ENCODE measurements around the gene GUSB. TPM values are rescaled to one million over a fixed set of nuclear protein-coding genes. Genes with fewer than 3 reads are reported as not detected.
"Not testable (repeated sequence)": the region's sequence is repeated elsewhere in the genome, so short reads cannot be mapped to it uniquely, and the experiment has no call there.

Gene GUSB
- total and polyA plus RNA-seq, 2 of the 4 experiments (the other 2 are of a cell fraction), result 12.9 to 47.7 TPM

- no peak overlapping the region for H4K91ac ChIP-seq (ENCODE audit: insufficient read depth, low read depth, low read length)
- no peaks in the 10 kb centered on the region for H4K20me1 ChIP-seq (ENCODE audit: insufficient read depth, low read length)
- no peak overlapping the region for H3K14ac ChIP-seq (replicated peaks; ENCODE audit: low read depth, low read length)
- H3K4me2 ChIP-seq (ENCODE audit: low read depth, low read length), result no peak overlapping the region
- ChIA-PET POLR2A (ENCODE audit: unreplicated experiment) (no interaction called here), CTCF (no interaction called here)
- H3K27me3 ChIP-seq (ENCODE audit: control insufficient read depth, insufficient read depth, low read length), result no peaks in the 10 kb centered on the region
- no peak overlapping the region for H4K8ac ChIP-seq (ENCODE audit: low read depth in 2 of 2, low read length in 2 of 2)
- H3K27ac ChIP-seq (ENCODE audit: insufficient read depth, low read length), result no peak overlapping the region
- intact Hi-C loops (cut with micrococcal nuclease), result no loop called here
- no peak overlapping the region for H3K18ac ChIP-seq (ENCODE audit: low read depth, low read length)
- no peak for ATAC-seq (ENCODE audit: low read depth)
- no TSS peak for BruUV-seq (replicated peaks)
- no peak overlapping the region for H2AK5ac ChIP-seq (ENCODE audit: low read depth, low read length)
- H2BK20ac ChIP-seq (ENCODE audit: low read depth, low read length), result no peak overlapping the region
- no peaks in the 10 kb centered on the region for H3K4me1 ChIP-seq (ENCODE audit: control insufficient read depth, insufficient read depth, low read length)
- no peak overlapping the region for H2AFZ ChIP-seq (replicated peaks; ENCODE audit: low read length, poor library complexity)
- dilution Hi-C loops (cut with HindIII; ENCODE audit: low sequenced_read_pairs, unreplicated experiment), result no loop called here
- no peak overlapping the region for H3K4me3 ChIP-seq (ENCODE audit: insufficient read depth, low read depth, low read length)
- TF ChIP-seq MAZ (IDR thresholded peaks at IDR 0.05; ENCODE audit: borderline replicate concordance, low read depth, low read length) (no peak), MAFK (IDR thresholded peaks at IDR 0.05; ENCODE audit: low read depth, low read length) (no peak), CHD1 (IDR thresholded peaks at IDR 0.05; ENCODE audit: low read depth, low read length) (no peak), MXI1 (IDR thresholded peaks at IDR 0.05; ENCODE audit: borderline replicate concordance, low read depth, low read length) (no peak), USF2 (IDR thresholded peaks at IDR 0.05; ENCODE audit: low read depth, low read length) (no peak), BHLHE40 (IDR thresholded peaks at IDR 0.05; ENCODE audit: low read depth, low read length) (no peak), ELK1 (IDR thresholded peaks at IDR 0.05; ENCODE audit: borderline replicate concordance, low read depth, low read length) (no peak)
- no peaks in the 10 kb centered on the region for H3K36me3 ChIP-seq (ENCODE audit: control insufficient read depth, insufficient read depth, low read length)
- H2BK15ac ChIP-seq (ENCODE audit: low read depth, low read length), result no peak overlapping the region
- no peak overlapping the region for H3K4ac ChIP-seq (ENCODE audit: low read depth, low read length)
- WGBS, 2 experiments (ENCODE audit: extremely low coverage in 2 of 2, insufficient read length in 1 of 2), result no CpG with 5 or more reads among the region's 3 CpGs
- no peaks in the 10 kb centered on the region for H3K9me1 ChIP-seq (ENCODE audit: insufficient read depth, low read length)
- no peak overlapping the region for H3K56ac ChIP-seq (ENCODE audit: extremely low read depth, insufficient read depth, low read length)
- no peak for DNase-seq
- H2AK9ac ChIP-seq (replicated peaks; ENCODE audit: low read depth, low read length, poor library complexity), result no peak overlapping the region
- no peaks in the 10 kb centered on the region for H3K9me3 ChIP-seq (ENCODE audit: control insufficient read depth, insufficient read depth, low read length)
- H2BK120ac ChIP-seq (ENCODE audit: low read depth, low read length), result no peak overlapping the region
- no peak overlapping the region for H3K9ac ChIP-seq (ENCODE audit: low read depth, low read length)
- H3K79me1 ChIP-seq (ENCODE audit: low read depth in 1 of 2, low read length in 2 of 2), result no peaks in the 10 kb centered on the region
- H3K23ac ChIP-seq (ENCODE audit: low read depth, low read length), result no peak overlapping the region
- H4K5ac ChIP-seq (ENCODE audit: low read depth, low read length), result no peak overlapping the region
- in situ Hi-C loops (cut with MboI; ENCODE audit: low sequenced_read_pairs), result no loop called here
- H2BK5ac ChIP-seq (ENCODE audit: low read depth, low read length, poor library complexity, severe bottlenecking), result no peak overlapping the region
Observed at GRCh38 chr7:65989694-65990080, 7.7 kb upstream of the GUSB start.

GRCh38 chr7:65988503-65988902 is 6.5 kb upstream of the GUSB start:
- H3K36me3 ChIP-seq (ENCODE audit: control insufficient read depth, insufficient read depth, low read length); H2BK20ac ChIP-seq (ENCODE audit: low read depth, low read length); H3K4me1 ChIP-seq (ENCODE audit: control insufficient read depth, insufficient read depth, low read length); H4K20me1 ChIP-seq (ENCODE audit: insufficient read depth, low read length); H3K56ac ChIP-seq (ENCODE audit: extremely low read depth, insufficient read depth, low read length); dilution Hi-C loops (cut with HindIII; ENCODE audit: low sequenced_read_pairs, unreplicated experiment); ATAC-seq (ENCODE audit: low read depth); H3K27me3 ChIP-seq (ENCODE audit: control insufficient read depth, insufficient read depth, low read length); H3K4me3 ChIP-seq (ENCODE audit: insufficient read depth, low read depth, low read length); H3K9me1 ChIP-seq (ENCODE audit: insufficient read depth, low read length); H3K4ac ChIP-seq (ENCODE audit: low read depth, low read length); H3K9ac ChIP-seq (ENCODE audit: low read depth, low read length); H2BK120ac ChIP-seq (ENCODE audit: low read depth, low read length); DNase-seq; H3K27ac ChIP-seq (ENCODE audit: insufficient read depth, low read length); H2AFZ ChIP-seq (replicated peaks; ENCODE audit: low read length, poor library complexity); H4K5ac ChIP-seq (ENCODE audit: low read depth, low read length); H2AK5ac ChIP-seq (ENCODE audit: low read depth, low read length); H4K91ac ChIP-seq (ENCODE audit: insufficient read depth, low read depth, low read length); intact Hi-C loops (cut with micrococcal nuclease); in situ Hi-C loops (cut with MboI; ENCODE audit: low sequenced_read_pairs); H3K9me3 ChIP-seq (ENCODE audit: control insufficient read depth, insufficient read depth, low read length); POLR2A ChIA-PET (ENCODE audit: unreplicated experiment); H3K23ac ChIP-seq (ENCODE audit: low read depth, low read length); H3K14ac ChIP-seq (replicated peaks; ENCODE audit: low read depth, low read length); H2BK15ac ChIP-seq (ENCODE audit: low read depth, low read length); H4K8ac ChIP-seq (ENCODE audit: low read depth in 2 of 2, low read length in 2 of 2); H2BK5ac ChIP-seq (ENCODE audit: low read depth, low read length, poor library complexity, severe bottlenecking); H3K79me1 ChIP-seq (ENCODE audit: low read depth in 1 of 2, low read length in 2 of 2); BruUV-seq (replicated peaks); H2AK9ac ChIP-seq (replicated peaks; ENCODE audit: low read depth, low read length, poor library complexity); H3K4me2 ChIP-seq (ENCODE audit: low read depth, low read length); H3K18ac ChIP-seq (ENCODE audit: low read depth, low read length): not testable (repeated sequence)
- CTCF ChIA-PET, result interaction anchor here (0.7 kb wide), 1 partner anchor 19 kb away, joined by 3 read pairs; no protein-coding TSS in a partner anchor
- WGBS, 2 experiments (ENCODE audit: extremely low coverage in 2 of 2, insufficient read length in 1 of 2), result no CpG with 5 or more reads among the region's 1 CpG

All from IMR-90 (cell line).